Ramos (cell line): ENCODE data around the gene PYROXD2.

ENCODE experiments used
- in situ Hi-C: fragments of 300-500 bp; cut with MboI; formaldehyde crosslinking; loops from one replicate; pipeline ENCODE4 v1.14.3; 2022; ENCODE audit warnings: low sequenced_read_pairs; ENCODE audit not compliant: unreplicated experiment

The PYROXD2 gene

GRCh38 chr10:98438715-98439114 is 23.7 kb upstream of the PYROXD2 start:
- in situ Hi-C loops: no loop called here

- in situ Hi-C loops: no loop called here
These were observed 21.7 kb upstream of the PYROXD2 start for GRCh38 chr10:98436704-98437103.

GRCh38 chr10:98435178-98435577 is 20.2 kb upstream of the PYROXD2 start:
- in situ Hi-C loops: no loop called here

- in situ Hi-C loops: no loop called here
These were observed 19.1 kb upstream of the PYROXD2 start for GRCh38 chr10:98433881-98434732.

GRCh38 chr10:98433371-98433770 is 18.4 kb upstream of the PYROXD2 start:
- in situ Hi-C loops: no loop called here

- in situ Hi-C loops: no loop called here
These were observed 17.3 kb upstream of the PYROXD2 start for GRCh38 chr10:98432330-98432729.

GRCh38 chr10:98431016-98431415 is 16.0 kb upstream of the PYROXD2 start:
- in situ Hi-C loops: no loop called here

GRCh38 chr10:98430427-98430826 is 15.4 kb upstream of the PYROXD2 start:
- in situ Hi-C loops: no loop called here

GRCh38 chr10:98429320-98430072 is 14.5 kb upstream of the PYROXD2 start:
- in situ Hi-C loops: no loop called here

- in situ Hi-C loops: no loop called here
These were observed 12.1 kb upstream of the PYROXD2 start for GRCh38 chr10:98427011-98427515.

GRCh38 chr10:98425511-98426352 is 10.8 kb upstream of the PYROXD2 start:
- in situ Hi-C loops: no loop called here

GRCh38 chr10:98424295-98425254 is 9.6 kb upstream of the PYROXD2 start:
- in situ Hi-C loops: no loop called here

GRCh38 chr10:98423691-98424120 is 8.7 kb upstream of the PYROXD2 start:
- in situ Hi-C loops: no loop called here

GRCh38 chr10:98422182-98422581 is 7.2 kb upstream of the PYROXD2 start:
- in situ Hi-C loops: no loop called here

- in situ Hi-C loops: no loop called here
These were observed 5.8 kb upstream of the PYROXD2 start for GRCh38 chr10:98420786-98421185.

- in situ Hi-C loops: no loop called here
These were observed 4.7 kb upstream of the PYROXD2 start for GRCh38 chr10:98419469-98420261.

- in situ Hi-C loops: no loop called here
These were observed 3.9 kb upstream of the PYROXD2 start for GRCh38 chr10:98418665-98419468.
